ENCODE data around the gene ZFR2. TPM values are rescaled to one million over a fixed set of nuclear protein-coding genes. Genes with fewer than 3 reads are reported as not detected.

ZFR2 gene
- total and polyA plus RNA-seq, 10 of the 15 experiments (the other 5 are each of a cell fraction or from before 2014, with no cell fraction given): 0.18 TPM; not detected in 9

- H3K79me2 ChIP-seq (ENCODE audit: control insufficient read depth, insufficient read depth, low read length): no peaks in the 10 kb centered on the region
- no peak for TF ChIP-seq CBX3 (IDR thresholded peaks at IDR 0.05; ENCODE audit: borderline replicate concordance, low read depth)
- no peak for TF ChIP-seq POLR2AphosphoS5 (IDR thresholded peaks at IDR 0.05; ENCODE audit: low read length)
- no peak for TF ChIP-seq RELB (IDR thresholded peaks at IDR 0.05; ENCODE audit: low read depth)
- no peak for TF ChIP-seq RELA (IDR thresholded peaks at IDR 0.05; ENCODE audit: borderline replicate concordance, partially characterized antibody)
- TF ChIP-seq ZNF274 (IDR thresholded peaks at IDR 0.05; ENCODE audit: insufficient read depth, insufficient read length): no peak
- no peak for TF ChIP-seq ZBTB4 (CRISPR knock-in tag; IDR thresholded peaks at IDR 0.05)
- TF ChIP-seq, protein P1, sequence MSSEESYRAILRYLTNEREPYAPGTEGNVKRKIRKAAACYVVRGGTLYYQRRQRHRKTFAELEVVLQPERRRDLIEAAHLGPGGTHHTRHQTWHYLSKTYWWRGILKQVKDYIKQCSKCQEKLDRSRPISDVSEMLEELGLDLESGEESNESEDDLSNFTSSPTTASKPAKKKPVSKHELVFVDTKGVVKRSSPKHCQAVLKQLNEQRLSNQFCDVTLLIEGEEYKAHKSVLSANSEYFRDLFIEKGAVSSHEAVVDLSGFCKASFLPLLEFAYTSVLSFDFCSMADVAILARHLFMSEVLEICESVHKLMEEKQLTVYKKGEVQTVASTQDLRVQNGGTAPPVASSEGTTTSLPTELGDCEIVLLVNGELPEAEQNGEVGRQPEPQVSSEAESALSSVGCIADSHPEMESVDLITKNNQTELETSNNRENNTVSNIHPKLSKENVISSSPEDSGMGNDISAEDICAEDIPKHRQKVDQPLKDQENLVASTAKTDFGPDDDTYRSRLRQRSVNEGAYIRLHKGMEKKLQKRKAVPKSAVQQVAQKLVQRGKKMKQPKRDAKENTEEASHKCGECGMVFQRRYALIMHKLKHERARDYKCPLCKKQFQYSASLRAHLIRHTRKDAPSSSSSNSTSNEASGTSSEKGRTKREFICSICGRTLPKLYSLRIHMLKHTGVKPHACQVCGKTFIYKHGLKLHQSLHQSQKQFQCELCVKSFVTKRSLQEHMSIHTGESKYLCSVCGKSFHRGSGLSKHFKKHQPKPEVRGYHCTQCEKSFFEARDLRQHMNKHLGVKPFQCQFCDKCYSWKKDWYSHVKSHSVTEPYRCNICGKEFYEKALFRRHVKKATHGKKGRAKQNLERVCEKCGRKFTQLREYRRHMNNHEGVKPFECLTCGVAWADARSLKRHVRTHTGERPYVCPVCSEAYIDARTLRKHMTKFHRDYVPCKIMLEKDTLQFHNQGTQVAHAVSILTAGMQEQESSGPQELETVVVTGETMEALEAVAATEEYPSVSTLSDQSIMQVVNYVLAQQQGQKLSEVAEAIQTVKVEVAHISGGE (CRISPR knock-in tag; IDR thresholded peaks at IDR 0.05): no peak
- TF ChIP-seq, protein P2, sequence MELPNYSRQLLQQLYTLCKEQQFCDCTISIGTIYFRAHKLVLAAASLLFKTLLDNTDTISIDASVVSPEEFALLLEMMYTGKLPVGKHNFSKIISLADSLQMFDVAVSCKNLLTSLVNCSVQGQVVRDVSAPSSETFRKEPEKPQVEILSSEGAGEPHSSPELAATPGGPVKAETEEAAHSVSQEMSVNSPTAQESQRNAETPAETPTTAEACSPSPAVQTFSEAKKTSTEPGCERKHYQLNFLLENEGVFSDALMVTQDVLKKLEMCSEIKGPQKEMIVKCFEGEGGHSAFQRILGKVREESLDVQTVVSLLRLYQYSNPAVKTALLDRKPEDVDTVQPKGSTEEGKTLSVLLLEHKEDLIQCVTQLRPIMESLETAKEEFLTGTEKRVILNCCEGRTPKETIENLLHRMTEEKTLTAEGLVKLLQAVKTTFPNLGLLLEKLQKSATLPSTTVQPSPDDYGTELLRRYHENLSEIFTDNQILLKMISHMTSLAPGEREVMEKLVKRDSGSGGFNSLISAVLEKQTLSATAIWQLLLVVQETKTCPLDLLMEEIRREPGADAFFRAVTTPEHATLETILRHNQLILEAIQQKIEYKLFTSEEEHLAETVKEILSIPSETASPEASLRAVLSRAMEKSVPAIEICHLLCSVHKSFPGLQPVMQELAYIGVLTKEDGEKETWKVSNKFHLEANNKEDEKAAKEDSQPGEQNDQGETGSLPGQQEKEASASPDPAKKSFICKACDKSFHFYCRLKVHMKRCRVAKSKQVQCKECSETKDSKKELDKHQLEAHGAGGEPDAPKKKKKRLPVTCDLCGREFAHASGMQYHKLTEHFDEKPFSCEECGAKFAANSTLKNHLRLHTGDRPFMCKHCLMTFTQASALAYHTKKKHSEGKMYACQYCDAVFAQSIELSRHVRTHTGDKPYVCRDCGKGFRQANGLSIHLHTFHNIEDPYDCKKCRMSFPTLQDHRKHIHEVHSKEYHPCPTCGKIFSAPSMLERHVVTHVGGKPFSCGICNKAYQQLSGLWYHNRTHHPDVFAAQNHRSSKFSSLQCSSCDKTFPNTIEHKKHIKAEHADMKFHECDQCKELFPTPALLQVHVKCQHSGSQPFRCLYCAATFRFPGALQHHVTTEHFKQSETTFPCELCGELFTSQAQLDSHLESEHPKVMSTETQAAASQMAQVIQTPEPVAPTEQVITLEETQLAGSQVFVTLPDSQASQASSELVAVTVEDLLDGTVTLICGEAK (IDR thresholded peaks at IDR 0.05; ENCODE audit: borderline replicate concordance): no peak
- TF ChIP-seq POLR2A (IDR thresholded peaks at IDR 0.05; ENCODE audit: low read depth, low read length): no peak
- no peak for TF ChIP-seq SRF (IDR thresholded peaks at IDR 0.05; ENCODE audit: low read depth in 2 of 2, low read length in 2 of 2)
- no peak for TF ChIP-seq HDGF (IDR thresholded peaks at IDR 0.05)
- H3K27ac ChIP-seq (ENCODE audit: control insufficient read depth, insufficient read depth): no peak overlapping the region
- no peaks in the 10 kb centered on the region for H3K27me3 ChIP-seq (replicated peaks in 1 of 2; ENCODE audit: control insufficient read depth in 2 of 2, insufficient read depth in 2 of 2, low read length in 1 of 2)
- H2AFZ ChIP-seq (ENCODE audit: control insufficient read depth, low read depth, low read length): no peak overlapping the region
- no peaks in the 10 kb centered on the region for H3K9me3 ChIP-seq (replicated peaks; ENCODE audit: control insufficient read depth, insufficient read depth, low read length)
- in situ Hi-C loops (cut with MboI) (no loop called here), intact Hi-C loops (cut with micrococcal nuclease; ENCODE audit: unreplicated experiment) (no loop called here)
- no peaks in the 10 kb centered on the region for H3K4me1 ChIP-seq (ENCODE audit: control insufficient read depth, insufficient read depth, low read length)
- H4K20me1 ChIP-seq (ENCODE audit: control insufficient read depth, insufficient read depth): no peaks in the 10 kb centered on the region
- no peak overlapping the region for H3K4me3 ChIP-seq
- ATAC-seq: no peak
- DNase-seq (ENCODE audit: low read depth, low spot score): no peak
- no TSS peak for BruUV-seq (replicated peaks)
- CTCF ChIA-PET: no interaction called here
- H3K36me3 ChIP-seq (ENCODE audit: control insufficient read depth in 2 of 2, insufficient read depth in 2 of 2, low read length in 1 of 2): no peaks in the 10 kb centered on the region
- H3K4me2 ChIP-seq (ENCODE audit: control insufficient read depth, insufficient read depth): no peak overlapping the region
- 52% methylated on average over 8 of the region's 8 CpGs for WGBS (ENCODE audit: insufficient coverage, insufficient replicate concordance, low lambda C conversion rate, missing lambda C conversion rate)
- SMC1A ChIA-PET (ENCODE audit: uncharacterized antibody, unreplicated experiment): no interaction called here
- H3K9ac ChIP-seq (ENCODE audit: control insufficient read depth, insufficient read depth, low read length): no peak overlapping the region
- FAIRE-seq: no peak
- RAD21 ChIA-PET (ENCODE audit: unreplicated experiment): no interaction called here
- POLR2A ChIA-PET: interaction anchor here (0.6 kb wide), 1 partner anchor 260 kb away, joined by 7 read pairs; no protein-coding TSS in a partner anchor
Observed at GRCh38 chr19:3904233-3904632, 35.4 kb upstream of the ZFR2 start.
